ENCODE measurements around the gene NLK. TPM values are rescaled to one million over a fixed set of nuclear protein-coding genes. Genes with fewer than 3 reads are reported as not detected.

NLK gene
- total and polyA plus RNA-seq, 4 donors: 7.1 to 27.0 (median 12.1) TPM

DNA sequence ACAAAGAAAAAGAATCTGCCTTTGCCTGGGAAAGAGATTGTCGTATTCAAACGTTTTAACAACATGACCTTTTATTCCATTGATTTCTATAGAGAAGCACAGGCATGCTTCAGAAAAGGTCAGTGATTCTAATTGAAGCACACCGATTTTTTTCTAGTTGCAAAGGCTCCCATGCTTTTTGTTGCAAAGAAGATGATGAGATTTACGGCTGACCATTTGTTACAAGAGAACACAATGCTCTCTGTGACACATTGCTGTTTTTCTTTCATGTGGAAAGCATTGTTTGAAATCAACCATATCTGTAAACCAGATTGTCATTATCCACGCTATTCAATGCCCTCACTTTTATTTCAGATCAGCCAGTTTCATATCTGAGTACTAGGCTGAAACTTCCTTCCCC is 99.8 kb downstream of the NLK start:
- Histone ChIP-seq H3K9ac (ENCODE audit: insufficient read depth in 1 of 2, low read length in 2 of 2) (no peak overlapping the region), H3K36me3 (ENCODE audit: control insufficient read depth in 4 of 4, insufficient read depth in 4 of 4, low read length in 4 of 4) (no peaks in the 10 kb centered on the region), H3K4me3 (no peak overlapping the region), H3K9me3 (ENCODE audit: control insufficient read depth in 4 of 4, insufficient read depth in 3 of 4, low read length in 3 of 4) (no peaks in the 10 kb centered on the region), H3K27me3 (ENCODE audit: control insufficient read depth in 3 of 3, insufficient read depth in 3 of 3, low read length in 2 of 3) (no peaks in the 10 kb centered on the region), H3K4me1 (ENCODE audit: control insufficient read depth in 5 of 5, insufficient read depth in 5 of 5, low read length in 5 of 5) (no peaks in the 10 kb centered on the region), H3K27ac (ENCODE audit: low read depth in 1 of 2, low read length in 1 of 2) (peak overlapping the region in 1 of 2 donors; percentile 21)
- 76 to 79% methylated on average over 5 of the region's 5 CpGs for WGBS, 2 donors
- TF ChIP-seq, protein P1, sequence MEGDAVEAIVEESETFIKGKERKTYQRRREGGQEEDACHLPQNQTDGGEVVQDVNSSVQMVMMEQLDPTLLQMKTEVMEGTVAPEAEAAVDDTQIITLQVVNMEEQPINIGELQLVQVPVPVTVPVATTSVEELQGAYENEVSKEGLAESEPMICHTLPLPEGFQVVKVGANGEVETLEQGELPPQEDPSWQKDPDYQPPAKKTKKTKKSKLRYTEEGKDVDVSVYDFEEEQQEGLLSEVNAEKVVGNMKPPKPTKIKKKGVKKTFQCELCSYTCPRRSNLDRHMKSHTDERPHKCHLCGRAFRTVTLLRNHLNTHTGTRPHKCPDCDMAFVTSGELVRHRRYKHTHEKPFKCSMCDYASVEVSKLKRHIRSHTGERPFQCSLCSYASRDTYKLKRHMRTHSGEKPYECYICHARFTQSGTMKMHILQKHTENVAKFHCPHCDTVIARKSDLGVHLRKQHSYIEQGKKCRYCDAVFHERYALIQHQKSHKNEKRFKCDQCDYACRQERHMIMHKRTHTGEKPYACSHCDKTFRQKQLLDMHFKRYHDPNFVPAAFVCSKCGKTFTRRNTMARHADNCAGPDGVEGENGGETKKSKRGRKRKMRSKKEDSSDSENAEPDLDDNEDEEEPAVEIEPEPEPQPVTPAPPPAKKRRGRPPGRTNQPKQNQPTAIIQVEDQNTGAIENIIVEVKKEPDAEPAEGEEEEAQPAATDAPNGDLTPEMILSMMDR (IDR thresholded peaks at IDR 0.05; ENCODE audit: control extremely low read depth, extremely low read depth): no peak
- ATAC-seq (ENCODE audit: insufficient read depth, low FRiP score) (no peak), DNase-seq (no peak)

DNA sequence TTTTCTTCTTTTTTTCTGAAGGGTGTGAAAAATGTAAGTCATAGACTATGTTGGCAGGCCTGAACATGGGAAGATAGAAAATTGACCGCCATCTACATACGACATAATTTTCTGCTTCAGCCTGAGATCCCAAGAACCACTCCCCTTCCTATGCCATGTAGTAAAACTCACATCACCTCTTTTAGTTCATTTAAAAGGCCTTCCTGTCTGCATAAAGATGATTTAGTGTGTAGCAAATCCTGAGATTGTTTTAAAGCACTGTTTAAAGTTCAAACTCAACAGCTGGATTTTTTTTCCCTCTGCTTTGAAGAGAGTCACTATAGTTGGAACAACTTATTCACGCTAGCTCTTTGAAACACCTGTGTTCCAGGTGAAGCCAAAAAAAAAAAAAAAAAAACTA is 101.5 kb downstream of the NLK start:
- H3K27me3 ChIP-seq (ENCODE audit: control insufficient read depth in 3 of 3, insufficient read depth in 3 of 3, low read length in 2 of 3): no peaks in the 10 kb centered on the region
- H3K4me3 ChIP-seq: no peak overlapping the region
- no peak overlapping the region for H3K9ac ChIP-seq (ENCODE audit: insufficient read depth in 1 of 2, low read length in 2 of 2)
- H3K9me3 ChIP-seq (ENCODE audit: control insufficient read depth in 4 of 4, insufficient read depth in 3 of 4, low read length in 3 of 4): no peaks in the 10 kb centered on the region
- no peaks in the 10 kb centered on the region for H3K4me1 ChIP-seq (ENCODE audit: control insufficient read depth in 5 of 5, insufficient read depth in 5 of 5, low read length in 5 of 5)
- DNase-seq (no peak), ATAC-seq (ENCODE audit: insufficient read depth, low FRiP score) (no peak)
- TF ChIP-seq, protein P1 (IDR thresholded peaks at IDR 0.05; ENCODE audit: control extremely low read depth, extremely low read depth): no peak
- H3K27ac ChIP-seq (ENCODE audit: low read depth in 1 of 2, low read length in 1 of 2): no peak overlapping the region
- 87 to 90% methylated on average over 3 of the region's 3 CpGs for WGBS, 2 donors
- no peaks in the 10 kb centered on the region for H3K36me3 ChIP-seq (ENCODE audit: control insufficient read depth in 4 of 4, insufficient read depth in 4 of 4, low read length in 4 of 4)

DNA sequence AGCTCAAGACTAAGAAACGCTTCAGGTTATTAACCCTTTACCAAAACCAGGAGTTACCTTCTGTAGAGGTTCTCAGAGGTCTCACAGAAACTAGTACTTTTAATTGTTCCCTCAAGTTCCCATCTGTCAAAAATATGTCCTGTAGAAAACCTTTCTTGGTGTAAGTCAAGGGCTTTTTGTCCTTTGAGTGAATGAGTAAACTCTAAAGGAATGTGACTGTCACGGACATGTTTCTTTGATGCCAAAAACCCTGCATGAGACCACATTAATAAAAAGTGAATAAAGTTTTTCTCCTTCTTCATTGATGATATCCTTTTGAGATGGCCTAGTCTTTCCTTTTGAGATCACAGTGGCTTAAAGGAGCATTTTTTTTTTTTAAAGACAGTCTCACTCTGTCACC is 102.9 kb downstream of the NLK start:
- no peak for ATAC-seq (ENCODE audit: insufficient read depth, low FRiP score)

DNA sequence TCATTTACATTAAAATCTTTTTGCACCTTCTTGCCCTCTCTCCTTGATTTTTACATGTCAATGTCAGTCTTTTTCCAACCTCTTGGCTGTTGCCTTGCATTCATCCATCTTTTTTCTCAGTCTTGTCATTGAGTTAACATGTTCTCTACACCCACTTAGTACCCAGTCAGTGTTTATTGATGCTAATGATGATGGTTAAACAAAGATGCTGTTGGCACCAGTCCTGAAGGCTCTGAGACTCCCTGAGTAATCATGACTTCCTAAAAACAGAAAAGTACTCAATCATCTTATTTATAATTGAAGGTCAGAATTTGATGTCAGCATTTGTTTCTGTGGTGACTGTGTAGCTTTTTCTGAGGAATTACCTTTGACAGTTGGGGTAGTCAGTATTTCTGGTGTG is 104.5 kb downstream of the NLK start:
- peaks cover 0 to 2% (median 0%) of the 10 kb centered on the region in 4 donors for H3K36me3 ChIP-seq (ENCODE audit: control insufficient read depth in 4 of 4, insufficient read depth in 4 of 4, low read length in 4 of 4)
- no peak overlapping the region for H3K9ac ChIP-seq (ENCODE audit: insufficient read depth in 1 of 2, low read length in 2 of 2)
- H3K4me1 ChIP-seq (ENCODE audit: control insufficient read depth in 5 of 5, insufficient read depth in 5 of 5, low read length in 5 of 5): no peaks in the 10 kb centered on the region
- no peaks in the 10 kb centered on the region for H3K9me3 ChIP-seq (ENCODE audit: control insufficient read depth in 4 of 4, insufficient read depth in 3 of 4, low read length in 3 of 4)
- TF ChIP-seq, protein P1 (IDR thresholded peaks at IDR 0.05; ENCODE audit: control extremely low read depth, extremely low read depth): no peak
- H3K4me3 ChIP-seq: no peak overlapping the region
- H3K27ac ChIP-seq (ENCODE audit: low read depth in 1 of 2, low read length in 1 of 2): no peak overlapping the region
- DNase-seq: no peak
- ATAC-seq (ENCODE audit: insufficient read depth, low FRiP score): no peak
- H3K27me3 ChIP-seq (ENCODE audit: control insufficient read depth in 3 of 3, insufficient read depth in 3 of 3, low read length in 2 of 3): no peaks in the 10 kb centered on the region

More for the DNA sequence above, 102.9 kb downstream of the NLK start:
- peaks cover 0 to 2% (median 0%) of the 10 kb centered on the region in 4 donors for H3K36me3 ChIP-seq (ENCODE audit: control insufficient read depth in 4 of 4, insufficient read depth in 4 of 4, low read length in 4 of 4)
- WGBS, 2 donors: 75 to 88% methylated on average over 2 of the region's 2 CpGs
- H3K9ac ChIP-seq (ENCODE audit: insufficient read depth in 1 of 2, low read length in 2 of 2): no peak overlapping the region
- no peak overlapping the region for H3K27ac ChIP-seq (ENCODE audit: low read depth in 1 of 2, low read length in 1 of 2)
- H3K4me3 ChIP-seq: no peak overlapping the region
- no peaks in the 10 kb centered on the region for H3K27me3 ChIP-seq (ENCODE audit: control insufficient read depth in 3 of 3, insufficient read depth in 3 of 3, low read length in 2 of 3)
- H3K4me1 ChIP-seq (ENCODE audit: control insufficient read depth in 5 of 5, insufficient read depth in 5 of 5, low read length in 5 of 5): no peaks in the 10 kb centered on the region
- no peaks in the 10 kb centered on the region for H3K9me3 ChIP-seq (ENCODE audit: control insufficient read depth in 4 of 4, insufficient read depth in 3 of 4, low read length in 3 of 4)
- TF ChIP-seq, protein P1 (IDR thresholded peaks at IDR 0.05; ENCODE audit: control extremely low read depth, extremely low read depth): no peak
- DNase-seq: no peak

All from lung (tissue), 12 donors.